Kidney capillary endothelial cell (primary cell): ENCODE results near the gene CD300H.

Experiments used
- DNase-seq: peaks from one replicate; pipeline ENCODE4 v3.0.0-alpha.2; 2018; ENCODE audit warnings: low spot score

The CD300H gene

GRCh38 chr17:74549343-74549742 is 18.0 kb downstream of the CD300H start:
- no peak for DNase-seq

DNA sequence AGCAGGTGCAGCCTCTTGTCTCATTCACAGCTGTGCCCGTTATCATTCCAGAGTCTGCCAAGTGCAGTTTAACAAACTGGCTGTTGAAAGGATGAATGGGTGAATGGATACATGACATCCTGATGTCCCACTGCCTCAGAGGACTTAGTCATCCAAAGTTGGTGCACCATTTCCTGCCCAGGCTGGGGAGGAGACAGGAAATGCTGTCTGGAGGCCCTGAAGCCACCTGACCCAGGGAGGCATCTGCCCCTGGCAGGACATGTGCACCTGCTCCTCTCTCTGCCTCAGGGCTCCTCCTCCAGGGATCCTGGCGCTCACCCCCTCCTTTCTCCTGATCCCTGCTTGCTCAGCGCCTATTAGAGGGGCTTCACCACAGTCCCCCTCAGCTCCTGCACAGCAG is 19.6 kb downstream of the CD300H start:
- peak; percentile 36 for DNase-seq

GRCh38 chr17:74547264-74547663 is 20.0 kb downstream of the CD300H start:
- no peak for DNase-seq

DNA sequence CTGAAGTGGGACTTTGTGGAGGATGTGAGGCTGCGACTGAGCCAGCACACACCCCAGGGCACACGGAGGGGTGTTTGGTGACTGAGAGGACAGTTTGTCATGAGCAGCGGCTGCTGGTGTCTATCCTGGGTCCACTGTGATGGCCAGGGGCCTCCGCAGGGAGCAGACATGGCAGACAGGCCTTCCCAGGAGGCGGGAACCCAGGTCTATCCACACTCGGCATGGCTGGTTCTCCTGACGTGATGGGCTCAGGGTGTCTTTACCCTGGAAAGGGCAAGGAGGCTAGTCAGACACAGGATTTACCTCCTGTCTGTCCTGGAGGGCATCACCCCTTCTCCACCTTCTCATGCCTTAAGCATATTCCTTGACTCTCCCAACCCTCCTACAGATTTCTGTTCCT is 20.7 kb downstream of the CD300H start:
- no peak for DNase-seq

- DNase-seq = peak; percentile 36
These were observed 21.5 kb downstream of the CD300H start, which contains the start of gene CD300C for GRCh38 chr17:74545843-74546230. Gene CD300C (minus strand): TSS chr17:74546115. CDS start chr17:74545782, 333 bp downstream.

DNA sequence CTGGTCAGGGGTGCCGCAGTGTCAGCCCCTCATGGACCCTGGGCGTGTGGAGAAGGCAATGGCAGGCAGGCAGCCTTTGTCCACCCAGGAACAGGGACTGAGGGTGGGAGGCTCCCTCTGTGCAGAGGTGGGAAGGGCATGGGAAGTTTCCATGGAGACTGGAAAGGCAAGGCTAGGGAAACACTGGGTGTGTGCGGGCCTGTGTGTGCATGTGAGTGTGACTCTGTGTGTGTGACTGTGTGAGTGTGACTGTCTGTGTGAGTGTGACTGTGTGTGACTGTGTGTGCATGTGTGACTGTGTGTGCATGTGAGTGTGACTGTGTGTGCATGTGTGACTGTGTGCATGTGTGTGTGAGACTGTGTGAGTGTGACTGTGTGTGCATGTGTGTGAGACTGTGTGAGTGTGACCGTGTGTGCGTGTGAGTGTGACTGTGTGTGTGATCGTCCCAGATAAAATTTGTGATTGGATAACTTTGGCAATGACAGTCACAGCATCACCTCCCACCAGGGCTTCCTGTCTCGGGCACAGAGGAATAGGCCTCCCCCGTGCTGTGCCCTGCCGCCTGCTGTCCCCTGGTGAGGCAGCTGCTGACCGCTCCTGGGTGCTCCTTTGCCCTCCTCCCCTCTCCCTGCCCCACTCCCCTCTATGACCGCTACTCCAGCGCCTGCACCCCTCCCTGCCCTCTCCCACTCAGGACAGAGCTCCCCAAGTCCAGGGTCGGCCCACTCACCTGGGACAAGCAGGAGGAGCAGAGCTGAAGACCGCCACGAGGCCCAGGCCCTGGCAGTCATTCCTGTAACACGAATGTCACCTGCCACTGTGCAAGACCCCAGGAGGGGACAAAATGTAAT is 22.1 kb downstream of the CD300H start:
- DNase-seq = no peak

GRCh38 chr17:74543891-74544760 is 23.2 kb downstream of the CD300H start:
- DNase-seq = no peak

- DNase-seq = no peak
These were observed 23.9 kb downstream of the CD300H start for GRCh38 chr17:74543406-74543805.

DNA sequence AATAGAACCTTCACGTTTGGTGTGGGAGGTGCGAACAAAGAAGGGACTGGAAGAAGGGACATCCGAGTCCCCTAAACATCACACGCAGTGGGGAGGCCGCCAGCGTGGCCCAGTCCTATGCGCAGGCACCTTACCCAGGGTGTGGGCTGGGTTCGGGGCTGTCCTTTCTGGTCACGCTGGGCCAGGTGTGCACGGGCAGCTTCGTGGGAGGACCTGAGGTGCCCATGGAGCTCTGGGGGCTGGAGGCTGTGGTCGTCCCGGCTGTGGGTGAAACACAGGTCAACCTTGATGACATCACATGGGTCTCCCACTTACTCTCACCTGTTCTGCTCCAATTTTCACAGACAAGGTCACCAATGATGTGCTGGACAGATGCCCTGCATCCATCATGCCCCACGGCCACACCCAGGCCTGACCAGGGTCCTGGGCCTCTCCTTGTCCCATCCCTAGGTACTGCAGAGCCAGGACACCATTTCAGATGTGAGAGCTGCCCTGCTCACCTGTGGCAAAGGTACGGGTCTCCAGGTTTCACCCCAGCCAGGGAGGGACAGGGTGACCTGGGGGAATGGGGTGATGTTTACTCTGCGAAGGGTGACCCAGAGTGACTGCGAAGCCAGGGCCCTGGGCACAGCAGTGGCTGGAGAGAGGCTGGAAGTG is 24.5 kb downstream of the CD300H start:
- no peak for DNase-seq

DNA sequence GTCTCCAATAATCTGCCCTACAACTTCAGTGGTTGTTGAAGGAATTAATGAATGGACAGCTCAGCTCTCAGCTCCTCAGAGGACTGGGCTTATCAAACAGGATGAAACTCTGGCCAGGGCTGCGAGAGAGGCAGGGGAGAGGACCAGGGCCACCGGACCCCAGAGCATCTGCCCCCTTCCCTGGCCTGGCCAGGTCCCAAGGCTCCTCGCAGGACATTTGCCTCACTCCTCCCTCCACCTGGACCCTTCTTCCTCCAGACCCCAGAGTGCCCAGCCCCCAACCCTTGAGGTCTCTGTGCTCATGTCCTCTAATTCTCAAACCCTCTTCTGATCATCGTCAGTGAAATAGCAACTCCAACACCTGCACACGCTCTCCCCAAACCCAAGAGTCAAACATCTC is 25.1 kb downstream of the CD300H start:
- no peak for DNase-seq

- DNase-seq = no peak
These were observed 25.9 kb downstream of the CD300H start for GRCh38 chr17:74541176-74542111.

- no peak for DNase-seq
These were observed 28.0 kb downstream of the CD300H start for GRCh38 chr17:74539281-74539820.

DNA sequence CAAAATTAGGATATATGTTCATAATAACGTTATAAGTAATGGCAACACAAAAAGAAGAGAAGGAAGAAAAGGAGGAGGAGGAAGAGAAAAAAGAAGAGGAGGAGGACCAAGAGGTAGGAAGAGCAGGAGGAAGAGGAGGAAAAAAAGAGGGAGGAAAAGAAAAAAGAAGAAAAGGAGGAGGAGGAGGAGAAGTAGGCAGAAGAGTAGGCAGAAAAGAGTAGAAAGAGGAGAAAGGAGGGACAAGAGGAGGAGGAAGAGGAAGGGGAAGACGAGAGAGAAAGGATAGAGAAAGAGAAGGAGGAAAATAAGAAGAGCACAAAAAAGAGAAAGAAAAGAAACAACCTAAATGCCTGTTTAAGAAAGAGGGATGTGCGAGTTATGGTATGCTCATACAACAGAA is 30.4 kb downstream of the CD300H start:
- no peak for DNase-seq

DNA sequence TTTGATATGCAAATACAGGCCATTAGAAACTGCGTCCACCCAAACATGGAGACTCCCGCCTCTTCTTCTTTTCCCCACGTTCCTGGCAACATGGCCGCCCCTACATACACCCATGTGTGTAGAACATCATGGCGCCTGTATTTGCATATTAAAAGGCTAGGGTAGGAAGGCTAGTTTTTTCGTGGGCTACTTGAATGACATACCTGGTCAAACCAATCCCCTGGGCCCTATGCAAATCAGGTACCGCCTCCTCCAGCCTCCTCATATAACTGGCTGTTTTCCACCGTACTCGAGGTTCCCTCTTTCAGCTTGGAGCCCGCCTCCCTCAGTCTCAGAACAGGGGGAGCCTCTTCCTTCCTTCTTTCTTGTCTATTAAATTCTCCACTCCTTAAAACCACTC is 35.2 kb downstream of the CD300H start:
- no peak for DNase-seq

- DNase-seq = no peak
These were observed 36.0 kb downstream of the CD300H start, which contains the start of gene CD300LB for GRCh38 chr17:74531231-74531761. Gene CD300LB (minus strand): TSS chr17:74531475. CDS start chr17:74531350, 125 bp downstream.

GRCh38 chr17:74530831-74531150 is 36.5 kb downstream of the CD300H start:
- DNase-seq = no peak

DNA sequence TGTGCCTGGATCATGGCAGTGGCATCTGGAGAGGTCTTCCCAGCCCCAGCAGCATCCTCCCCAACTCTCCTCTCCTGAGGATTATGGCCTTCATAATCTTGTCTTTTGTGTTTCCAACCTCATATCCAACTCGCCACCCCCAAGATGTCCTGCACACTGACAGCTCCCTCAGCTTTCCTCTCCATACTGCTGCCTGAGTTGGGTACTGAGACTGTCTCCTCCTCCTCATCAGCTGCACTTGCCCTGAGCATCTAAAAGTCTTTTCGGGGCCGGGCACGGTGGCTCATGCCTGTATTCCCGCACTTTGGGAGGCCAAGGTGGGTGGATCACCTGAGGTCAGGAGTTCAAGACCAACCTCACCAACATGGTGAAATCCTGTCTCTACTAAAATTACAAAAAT is 38.1 kb downstream of the CD300H start:
- DNase-seq = no peak

GRCh38 chr17:74528491-74529199 is 38.7 kb downstream of the CD300H start:
- no peak for DNase-seq

- no peak for DNase-seq
These were observed 39.6 kb downstream of the CD300H start for GRCh38 chr17:74527756-74528155.

GRCh38 chr17:74527081-74527480 is 40.2 kb downstream of the CD300H start:
- DNase-seq = no peak
